Epithelial cell of proximal tubule (primary cell): ENCODE results near the gene CADM1. TPM values are rescaled to one million over a fixed set of nuclear protein-coding genes. Genes with fewer than 3 reads are reported as not detected.

Source experiments
- DNase-seq: peaks from one replicate; pipeline ENCODE4 v3.0.0-alpha.2; 2011; ENCODE audit warnings: low read depth
- H3K4me3 ChIP-seq: 2 replicates; pipeline ENCODE4 v1.5.1; 2011; ENCODE audit warnings: low read depth, mild to moderate bottlenecking, low read length
- CTCF ChIP-seq: conservative IDR thresholded peaks from 2 replicates; pipeline ENCODE4 v1.5.1; 2012; ENCODE audit warnings: low read depth, mild to moderate bottlenecking, low read length
- total RNA-seq: library from RNA; depleted of rRNA; stranded (reverse); fragments of >200 nt; gene quantifications from 2 replicates; pipeline ENCODE4 v1.2.3, GENCODE V29; 2015

The CADM1 gene
- total RNA-seq, 1 donor from 2014 or later = 21.3 TPM

- H3K4me3 ChIP-seq = no peak overlapping the region
- TF ChIP-seq CTCF = no peak
- no peak for DNase-seq
These were observed 249.0 kb downstream of the CADM1 start for GRCh38 chr11:115255006-115255762.

GRCh38 chr11:115251126-115251525 lies 253.1 kb downstream of the CADM1 start:
- no peak for TF ChIP-seq CTCF
- H3K4me3 ChIP-seq = no peak overlapping the region
- DNase-seq = no peak

GRCh38 chr11:115249061-115249578 lies 255.1 kb downstream of the CADM1 start:
- DNase-seq = no peak
- H3K4me3 ChIP-seq = no peak overlapping the region
- no peak for TF ChIP-seq CTCF

GRCh38 chr11:115247953-115248352 lies 256.3 kb downstream of the CADM1 start:
- no peak overlapping the region for H3K4me3 ChIP-seq
- TF ChIP-seq CTCF = no peak
- no peak for DNase-seq

- TF ChIP-seq CTCF = no peak
- DNase-seq = peak; percentile 10
- no peak overlapping the region for H3K4me3 ChIP-seq
These were observed 256.9 kb downstream of the CADM1 start for GRCh38 chr11:115247361-115247760.

GRCh38 chr11:115244758-115245157 lies 259.5 kb downstream of the CADM1 start:
- DNase-seq = no peak
- TF ChIP-seq CTCF = no peak
- no peak overlapping the region for H3K4me3 ChIP-seq

- H3K4me3 ChIP-seq = no peak overlapping the region
- TF ChIP-seq CTCF = no peak
- DNase-seq = no peak
These were observed 259.9 kb downstream of the CADM1 start for GRCh38 chr11:115244296-115244695.
